Neural cell (in vitro differentiated cells): ENCODE data around the gene RGR. TPM values are rescaled to one million over a fixed set of nuclear protein-coding genes. Genes with fewer than 3 reads are reported as not detected.

ENCODE experiments used
- H2AFZ ChIP-seq: fragments of 200-600, 300-800 bp; sonication (generic), shearing (Covaris generic); 2 replicates; pipeline ENCODE4 v1.6.0; 2014; ENCODE audit warnings: low read depth, mild to moderate bottlenecking, antibody characterized with exemption, low read length, moderate library complexity
- H3F3A ChIP-seq: fragments of 200-600 bp; shearing (Covaris generic); 2 replicates; pipeline ENCODE4 v1.6.1; 2016; ENCODE audit warnings: mild to moderate bottlenecking, moderate library complexity, mixed read lengths, antibody characterized with exemption, low read length; ENCODE audit not compliant: insufficient read depth, poor library complexity, severe bottlenecking
- H3K27ac ChIP-seq: fragments of 200-600, 300-800 bp; sonication (generic), shearing (Covaris generic); 2 replicates; pipeline ENCODE4 v1.5.1; 2014; ENCODE audit warnings: mild to moderate bottlenecking, low read length, moderate library complexity
- H3K27me3 ChIP-seq: fragments of 300-800, 200-600 bp; sonication (generic), shearing (Covaris generic); 2 replicates; pipeline ENCODE4 v1.6.0; 2014; ENCODE audit warnings: mild to moderate bottlenecking, low read depth, low read length, moderate library complexity; ENCODE audit not compliant: insufficient read depth
- H3K36me3 ChIP-seq: fragments of 300-800, 200-600 bp; sonication (generic), shearing (Covaris generic); 2 replicates; pipeline ENCODE4 v1.5.1; 2014; ENCODE audit warnings: mild to moderate bottlenecking, antibody characterized with exemption, low read length, moderate library complexity; ENCODE audit not compliant: insufficient read depth
- H3K4me2 ChIP-seq: fragments of 300-800, 200-600 bp; sonication (generic), shearing (Covaris generic); 2 replicates; pipeline ENCODE4 v1.6.0; 2014; ENCODE audit warnings: mild to moderate bottlenecking, low read length
- H3K4me3 ChIP-seq: fragments of 300-800, 200-600 bp; sonication (generic), shearing (Covaris generic); 2 replicates; pipeline ENCODE4 v1.5.1; 2014; ENCODE audit warnings: mild to moderate bottlenecking, low read length, moderate library complexity
- H3K79me2 ChIP-seq: fragments of 200-600 bp; shearing (Covaris generic); replicated peaks from 2 replicates; pipeline ENCODE4 v1.6.0; 2014; ENCODE audit warnings: mild to moderate bottlenecking, low read length, moderate library complexity; ENCODE audit not compliant: insufficient read depth
- H3K9ac ChIP-seq: fragments of 300-800, 200-600 bp; sonication (generic), shearing (Covaris generic); 2 replicates; pipeline ENCODE4 v1.6.1; 2016; ENCODE audit warnings: mild to moderate bottlenecking, low read length, mixed read lengths
- H3K9me2 ChIP-seq: fragments of 200-600 bp; shearing (Covaris generic); 2 replicates; pipeline ENCODE4 v1.6.1; 2016; ENCODE audit warnings: mild to moderate bottlenecking, low read length, mixed read lengths; ENCODE audit not compliant: insufficient read depth
- H3K9me3 ChIP-seq: fragments of 200-600, 300-800 bp; sonication (generic), shearing (Covaris generic); 2 replicates; pipeline ENCODE4 v1.6.1; 2016; ENCODE audit warnings: mild to moderate bottlenecking, mixed run types, low read length, moderate library complexity, mixed read lengths
- H4K20me1 ChIP-seq: fragments of 200-600 bp; shearing (Covaris generic); 2 replicates; pipeline ENCODE4 v1.6.1; 2016; ENCODE audit warnings: mild to moderate bottlenecking, mixed run types; ENCODE audit not compliant: insufficient read depth
- EP300 ChIP-seq: fragments of 450-650 bp; conservative IDR thresholded peaks from 2 replicates; pipeline ENCODE4 v1.6.1; 2014; ENCODE audit warnings: antibody characterized with exemption, mild to moderate bottlenecking, moderate library complexity; ENCODE audit not compliant: poor library complexity, severe bottlenecking
- EZH2 ChIP-seq: fragments of 200-600, 300-800 bp; shearing (Covaris generic), sonication (generic); IDR thresholded peaks from 2 replicates; pipeline ENCODE4 v1.6.1; 2014; ENCODE audit warnings: antibody characterized with exemption, low read length, borderline replicate concordance, mild to moderate bottlenecking; ENCODE audit not compliant: insufficient read depth, poor library complexity, severe bottlenecking
- MXI1 ChIP-seq: fragments of 450-650 bp; conservative IDR thresholded peaks from 2 replicates; pipeline ENCODE4 v1.6.1; 2014; ENCODE audit warnings: antibody characterized with exemption, mild to moderate bottlenecking; ENCODE audit not compliant: poor library complexity, severe bottlenecking
- POLR2AphosphoS5 ChIP-seq: IDR thresholded peaks from 2 replicates; pipeline ENCODE4 v1.6.1; 2012
- RAD21 ChIP-seq: fragments of 450-650 bp; conservative IDR thresholded peaks from 2 replicates; pipeline ENCODE4 v1.6.1; 2014; ENCODE audit warnings: antibody characterized with exemption, mild to moderate bottlenecking, moderate library complexity
- REST ChIP-seq: IDR thresholded peaks from 2 replicates; pipeline ENCODE4 v1.6.1; 2012; ENCODE audit warnings: borderline replicate concordance
- SMC3 ChIP-seq: fragments of 450-650 bp; conservative IDR thresholded peaks from 2 replicates; pipeline ENCODE4 v1.6.1; 2014; ENCODE audit warnings: antibody characterized with exemption, mild to moderate bottlenecking, moderate library complexity; ENCODE audit not compliant: poor library complexity
- TAF1 ChIP-seq: IDR thresholded peaks from 2 replicates; pipeline ENCODE4 v1.6.1; 2012; ENCODE audit warnings: low read depth
- polyA plus RNA-seq: library from polyadenylated mRNA; depleted of rRNA; stranded (reverse); fragments of >200 nt; gene quantifications from 2 replicates; pipeline ENCODE4 v1.2.3, GENCODE V29; 2014
- TF ChIP-seq, protein P1 (sequence below): fragments of 450-650 bp; IDR thresholded peaks from 2 replicates; pipeline ENCODE4 v1.5.1; 2014; ENCODE audit warnings: antibody characterized with exemption, mild to moderate bottlenecking, moderate library complexity; ENCODE audit not compliant: poor library complexity, severe bottlenecking

The RGR gene
- polyA plus RNA-seq, 1 donor from 2014 or later: not detected

GRCh38 chr10:84262190-84262956 lies 17.5 kb downstream of the RGR start:
- Histone ChIP-seq H3K9me3 (no peaks in the 10 kb centered on the region), H3K79me2 (no peaks in the 10 kb centered on the region), H4K20me1 (no peaks in the 10 kb centered on the region), H3K36me3 (no peaks in the 10 kb centered on the region), H3K9ac (no peak overlapping the region), H3K27ac (no peak overlapping the region), H3K9me2 (no peaks in the 10 kb centered on the region), H3F3A (no peaks in the 10 kb centered on the region), H3K4me3 (no peak overlapping the region), H3K4me2 (no peak overlapping the region), H3K27me3 (no peaks in the 10 kb centered on the region), H2AFZ (no peak overlapping the region)
- TF ChIP-seq TAF1 (no peak), EZH2 (no peak), REST (no peak), POLR2AphosphoS5 (no peak), MXI1 (no peak), SMC3 (no peak), EP300 (no peak), RAD21 (no peak)
- TF ChIP-seq, protein P1, sequence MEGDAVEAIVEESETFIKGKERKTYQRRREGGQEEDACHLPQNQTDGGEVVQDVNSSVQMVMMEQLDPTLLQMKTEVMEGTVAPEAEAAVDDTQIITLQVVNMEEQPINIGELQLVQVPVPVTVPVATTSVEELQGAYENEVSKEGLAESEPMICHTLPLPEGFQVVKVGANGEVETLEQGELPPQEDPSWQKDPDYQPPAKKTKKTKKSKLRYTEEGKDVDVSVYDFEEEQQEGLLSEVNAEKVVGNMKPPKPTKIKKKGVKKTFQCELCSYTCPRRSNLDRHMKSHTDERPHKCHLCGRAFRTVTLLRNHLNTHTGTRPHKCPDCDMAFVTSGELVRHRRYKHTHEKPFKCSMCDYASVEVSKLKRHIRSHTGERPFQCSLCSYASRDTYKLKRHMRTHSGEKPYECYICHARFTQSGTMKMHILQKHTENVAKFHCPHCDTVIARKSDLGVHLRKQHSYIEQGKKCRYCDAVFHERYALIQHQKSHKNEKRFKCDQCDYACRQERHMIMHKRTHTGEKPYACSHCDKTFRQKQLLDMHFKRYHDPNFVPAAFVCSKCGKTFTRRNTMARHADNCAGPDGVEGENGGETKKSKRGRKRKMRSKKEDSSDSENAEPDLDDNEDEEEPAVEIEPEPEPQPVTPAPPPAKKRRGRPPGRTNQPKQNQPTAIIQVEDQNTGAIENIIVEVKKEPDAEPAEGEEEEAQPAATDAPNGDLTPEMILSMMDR: no peak

DNA sequence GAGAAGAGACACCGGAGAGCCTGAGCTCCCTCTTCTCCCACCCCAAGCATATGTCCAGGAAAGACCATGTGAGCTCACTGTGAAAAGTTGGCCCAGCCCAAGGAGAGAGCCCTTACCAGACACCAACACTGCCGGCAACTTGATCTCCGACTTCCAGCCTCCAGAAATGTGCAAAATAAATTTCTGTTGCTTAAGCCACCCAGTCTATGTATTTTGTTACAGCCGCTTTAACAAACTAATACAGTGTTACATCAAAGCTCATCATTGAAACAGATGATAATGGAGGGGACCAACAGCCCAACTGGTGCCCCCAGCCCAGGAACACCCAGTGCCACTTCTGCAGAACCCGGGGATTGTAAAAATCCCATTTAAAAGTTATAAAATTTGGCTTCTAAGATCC lies 18.9 kb downstream of the RGR start:
- no peaks in the 10 kb centered on the region for H3K27me3 ChIP-seq
- H3K9ac ChIP-seq: no peak overlapping the region
- no peaks in the 10 kb centered on the region for H3K9me2 ChIP-seq
- no peaks in the 10 kb centered on the region for H3K79me2 ChIP-seq
- no peak overlapping the region for H2AFZ ChIP-seq
- H3K9me3 ChIP-seq: no peaks in the 10 kb centered on the region
- no peak overlapping the region for H3K4me2 ChIP-seq
- no peak overlapping the region for H3K27ac ChIP-seq
- H3K4me3 ChIP-seq: no peak overlapping the region
- H3K36me3 ChIP-seq: no peaks in the 10 kb centered on the region
- H4K20me1 ChIP-seq: no peaks in the 10 kb centered on the region
- no peak for TF ChIP-seq RAD21
- no peak for TF ChIP-seq MXI1
- TF ChIP-seq EP300: no peak
- no peak for TF ChIP-seq EZH2
- no peak for TF ChIP-seq POLR2AphosphoS5
- TF ChIP-seq, protein P1: no peak
- no peak for TF ChIP-seq TAF1
- TF ChIP-seq REST: no peak
- no peak for TF ChIP-seq SMC3
- H3F3A ChIP-seq: no peaks in the 10 kb centered on the region
